Ishikawa (cell line): ENCODE measurements around the gene TRAPPC2.

ENCODE experiments used
- CEBPB ChIP-seq: IDR thresholded peaks from 2 replicates; pipeline ENCODE4 v1.6.1; 2012
- EP300 ChIP-seq: IDR thresholded peaks from 2 replicates; pipeline ENCODE4 v1.6.1; 2012; ENCODE audit warnings: borderline replicate concordance
- FOXM1 ChIP-seq: IDR thresholded peaks from 2 replicates; pipeline ENCODE4 v1.6.1; 2012; ENCODE audit warnings: low read depth, borderline replicate concordance
- TAF1 ChIP-seq: IDR thresholded peaks from 2 replicates; pipeline ENCODE4 v1.6.1; 2012; ENCODE audit warnings: low read depth, mild to moderate bottlenecking
- USF1 ChIP-seq: IDR thresholded peaks from 2 replicates; pipeline ENCODE4 v1.6.1; 2012
- YY1 ChIP-seq: IDR thresholded peaks from 2 replicates; pipeline ENCODE4 v1.6.1; 2012; ENCODE audit warnings: low read depth
- TF ChIP-seq, protein P1 (sequence below): IDR thresholded peaks from 2 replicates; pipeline ENCODE4 v1.6.1; 2012

GRCh38 chrX:13691841-13692371, 42.5 kb downstream of the TRAPPC2 start:
- TF ChIP-seq EP300 (no peak), YY1 (no peak), CEBPB (no peak), FOXM1 (no peak), USF1 (no peak), TAF1 (no peak)
- TF ChIP-seq, protein P1, sequence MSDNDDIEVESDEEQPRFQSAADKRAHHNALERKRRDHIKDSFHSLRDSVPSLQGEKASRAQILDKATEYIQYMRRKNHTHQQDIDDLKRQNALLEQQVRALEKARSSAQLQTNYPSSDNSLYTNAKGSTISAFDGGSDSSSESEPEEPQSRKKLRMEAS = no peak
